HFFc6 (cell line): ENCODE data around the gene TIMMDC1. TPM values are rescaled to one million over a fixed set of nuclear protein-coding genes. Genes with fewer than 3 reads are reported as not detected.

Source experiments
- DNase-seq: peaks from one replicate; pipeline ENCODE4 v3.0.0-alpha.2; 2018
- H3K27ac Mint-ChIP-seq: 2 replicates; pipeline ENCODE4 v1.8.0; 2020; ENCODE audit warnings: mild to moderate bottlenecking, mixed read lengths
- H3K27me3 Mint-ChIP-seq: 2 replicates; pipeline ENCODE4 v1.8.0; 2021; ENCODE audit warnings: mild to moderate bottlenecking, moderate library complexity, mixed read lengths; ENCODE audit not compliant: insufficient read depth
- H3K36me3 Mint-ChIP-seq: 2 replicates; pipeline ENCODE4 v1.8.0; 2021; ENCODE audit warnings: low read depth, mixed read lengths
- H3K4me1 Mint-ChIP-seq: 2 replicates; pipeline ENCODE4 v1.8.0; 2020; ENCODE audit warnings: low read depth, mixed read lengths
- H3K4me3 Mint-ChIP-seq: 2 replicates; pipeline ENCODE4 v1.8.0; 2020; ENCODE audit warnings: mild to moderate bottlenecking, moderate library complexity, mixed read lengths
- H3K9me3 Mint-ChIP-seq: 2 replicates; pipeline ENCODE4 v1.8.0; 2020; ENCODE audit warnings: mild to moderate bottlenecking, mixed read lengths
- total RNA-seq, 6 experiments: library from RNA; stranded (reverse); fragmentation: NEBNext Ultra II Directional; extraction: Animal tissue kit (Norgen Biotek cat#: 25700); gene quantifications; 2 replicates in 1 of 6; 3 replicates in 5 of 6; pipeline ENCODE4 v1.2.3, GENCODE V29; 2021
- TF ChIP-seq, protein P1 (sequence below): fragments of 200-600 bp; sonication (generic); IDR thresholded peaks from 2 replicates; pipeline ENCODE4 v1.5.0; 2021; ENCODE audit warnings: antibody characterized with exemption, mild to moderate bottlenecking

TIMMDC1 gene
- total RNA-seq, 6 experiments from 2014 or later = 111 to 125 (median 112) TPM

DNA sequence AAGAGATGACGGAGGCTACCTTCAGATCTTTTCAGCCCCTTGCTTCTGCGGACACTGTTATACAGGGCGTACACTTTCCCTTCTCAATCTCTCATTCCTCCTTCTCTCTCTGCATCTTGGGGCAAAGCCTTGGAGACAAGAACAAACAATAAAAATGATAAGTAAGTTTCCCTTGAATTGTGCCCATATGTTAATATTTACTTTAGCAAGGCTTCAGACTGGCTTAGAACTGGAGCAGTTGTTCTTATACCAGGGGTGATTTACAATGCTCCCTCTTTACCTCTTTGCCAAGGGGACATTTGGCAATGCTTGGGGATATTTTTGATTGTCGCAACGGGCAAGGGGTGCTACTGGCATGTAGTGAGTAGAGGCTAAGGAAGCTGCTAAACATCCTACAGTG, 29.4 kb downstream of the TIMMDC1 start:
- TF ChIP-seq, protein P1, sequence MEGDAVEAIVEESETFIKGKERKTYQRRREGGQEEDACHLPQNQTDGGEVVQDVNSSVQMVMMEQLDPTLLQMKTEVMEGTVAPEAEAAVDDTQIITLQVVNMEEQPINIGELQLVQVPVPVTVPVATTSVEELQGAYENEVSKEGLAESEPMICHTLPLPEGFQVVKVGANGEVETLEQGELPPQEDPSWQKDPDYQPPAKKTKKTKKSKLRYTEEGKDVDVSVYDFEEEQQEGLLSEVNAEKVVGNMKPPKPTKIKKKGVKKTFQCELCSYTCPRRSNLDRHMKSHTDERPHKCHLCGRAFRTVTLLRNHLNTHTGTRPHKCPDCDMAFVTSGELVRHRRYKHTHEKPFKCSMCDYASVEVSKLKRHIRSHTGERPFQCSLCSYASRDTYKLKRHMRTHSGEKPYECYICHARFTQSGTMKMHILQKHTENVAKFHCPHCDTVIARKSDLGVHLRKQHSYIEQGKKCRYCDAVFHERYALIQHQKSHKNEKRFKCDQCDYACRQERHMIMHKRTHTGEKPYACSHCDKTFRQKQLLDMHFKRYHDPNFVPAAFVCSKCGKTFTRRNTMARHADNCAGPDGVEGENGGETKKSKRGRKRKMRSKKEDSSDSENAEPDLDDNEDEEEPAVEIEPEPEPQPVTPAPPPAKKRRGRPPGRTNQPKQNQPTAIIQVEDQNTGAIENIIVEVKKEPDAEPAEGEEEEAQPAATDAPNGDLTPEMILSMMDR = no peak
- Mint-ChIP-seq H3K4me3 (no peak overlapping the region), H3K4me1 (peaks cover 14% of the 10 kb centered on the region), H3K36me3 (no peaks in the 10 kb centered on the region), H3K27ac (no peak overlapping the region), H3K9me3 (no peaks in the 10 kb centered on the region), H3K27me3 (peaks cover 3% of the 10 kb centered on the region)
- no peak for DNase-seq

DNA sequence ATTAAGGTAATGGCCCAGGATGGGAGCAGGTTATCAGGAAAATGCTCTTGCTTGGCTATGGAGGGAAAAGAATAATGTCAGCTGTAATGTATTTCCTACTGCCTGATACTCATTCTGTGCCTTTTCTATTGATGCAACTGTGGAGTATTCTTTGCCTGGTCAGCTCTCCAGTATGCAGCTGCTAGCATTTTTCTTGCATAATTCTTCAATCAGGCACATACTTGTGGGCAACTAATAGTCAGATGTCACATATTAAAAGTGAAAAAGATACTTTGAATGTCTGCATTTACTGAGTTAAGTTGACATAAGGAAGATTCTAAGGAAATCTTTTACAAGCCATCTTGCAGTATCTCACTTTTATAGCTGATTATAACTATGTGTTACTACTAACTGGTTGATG, 31.5 kb downstream of the TIMMDC1 start:
- DNase-seq = peak; percentile 65
- H3K36me3 Mint-ChIP-seq = no peaks in the 10 kb centered on the region
- no peak overlapping the region; the same call in 1 of the 2 replicates for H3K27ac Mint-ChIP-seq
- H3K4me1 Mint-ChIP-seq = peaks cover 14% of the 10 kb centered on the region
- H3K9me3 Mint-ChIP-seq = no peaks in the 10 kb centered on the region
- H3K27me3 Mint-ChIP-seq = peaks cover 3% of the 10 kb centered on the region
- TF ChIP-seq, protein P1 = no peak
- no peak overlapping the region for H3K4me3 Mint-ChIP-seq

DNA sequence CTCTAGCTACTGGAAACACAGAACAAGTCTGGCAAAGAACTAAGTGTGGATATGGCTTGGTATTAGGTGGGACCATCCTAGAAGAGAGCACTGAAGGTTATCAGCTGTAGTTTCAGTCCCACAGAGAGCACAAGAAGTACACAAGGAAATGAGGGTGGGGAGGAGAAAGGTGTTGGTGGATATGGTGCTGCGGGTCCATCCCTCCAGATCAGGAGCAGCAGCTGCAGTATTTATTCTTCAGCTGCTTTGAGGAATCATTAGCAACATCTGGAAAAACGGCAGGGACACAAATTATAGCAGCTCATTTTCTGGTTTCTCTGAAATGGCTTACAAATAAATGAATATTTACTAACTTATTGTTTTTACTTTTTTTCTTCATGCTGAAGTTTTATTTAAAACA, 32.1 kb downstream of the TIMMDC1 start:
- Mint-ChIP-seq H3K27ac (no peak overlapping the region; the same call in 1 of the 2 replicates), H3K27me3 (peaks cover 3% of the 10 kb centered on the region), H3K4me1 (peaks cover 14% of the 10 kb centered on the region), H3K4me3 (no peak overlapping the region), H3K9me3 (no peaks in the 10 kb centered on the region), H3K36me3 (no peaks in the 10 kb centered on the region)
- no peak for DNase-seq
- TF ChIP-seq, protein P1 = no peak

DNA sequence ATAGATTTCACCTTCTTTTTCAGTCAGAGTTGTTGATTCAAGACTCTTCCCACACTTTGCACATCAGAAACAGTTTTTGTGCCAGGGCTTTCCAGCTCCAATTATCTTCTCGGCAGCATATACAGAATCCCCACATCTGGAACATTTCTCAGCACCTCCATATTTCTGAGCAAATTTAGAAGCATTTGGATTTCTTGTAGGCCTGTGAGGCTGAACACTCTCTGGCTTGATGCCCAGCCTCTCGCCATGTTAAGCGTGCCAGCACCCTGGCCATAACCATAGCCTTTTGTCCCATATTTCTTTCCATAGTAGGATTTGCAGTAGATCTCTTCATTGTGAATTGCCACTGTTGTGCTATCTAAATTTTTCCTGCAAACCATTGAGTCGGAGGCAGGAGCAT, 32.8 kb downstream of the TIMMDC1 start:
- Mint-ChIP-seq H3K36me3 (no peaks in the 10 kb centered on the region), H3K9me3 (no peaks in the 10 kb centered on the region)
- TF ChIP-seq, protein P1 = no peak

DNA sequence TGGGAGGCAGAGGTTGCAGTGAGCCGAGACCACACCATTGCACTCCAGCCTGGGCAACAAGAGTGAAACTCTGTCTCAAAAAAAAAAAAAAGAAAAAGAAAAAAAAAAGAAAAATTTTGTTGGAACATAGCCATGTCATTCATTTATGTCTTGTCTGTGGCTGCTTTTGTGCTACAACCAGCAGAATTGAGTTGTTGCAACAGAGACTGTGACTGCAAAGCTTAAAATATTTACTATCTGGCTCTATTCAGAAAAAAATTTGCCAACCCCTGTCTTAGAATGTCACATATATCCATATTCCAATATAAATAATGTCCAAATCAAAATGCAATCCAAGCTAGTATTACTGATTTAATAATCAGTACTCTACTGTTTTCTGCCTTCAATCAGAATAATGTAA, 35.9 kb downstream of the TIMMDC1 start:
- Mint-ChIP-seq H3K27me3 (peaks cover 12% of the 10 kb centered on the region), H3K36me3 (no peaks in the 10 kb centered on the region), H3K4me3 (no peak overlapping the region), H3K27ac (no peak overlapping the region), H3K9me3 (no peaks in the 10 kb centered on the region), H3K4me1 (peaks cover 12% of the 10 kb centered on the region)
- TF ChIP-seq, protein P1 = no peak
- DNase-seq = no peak

More for the DNA sequence above, 32.8 kb downstream of the TIMMDC1 start:
- Mint-ChIP-seq H3K4me3 (no peak overlapping the region), H3K4me1 (peaks cover 14% of the 10 kb centered on the region), H3K27ac (no peak overlapping the region), H3K27me3 (peaks cover 3% of the 10 kb centered on the region)
- no peak for DNase-seq

DNA sequence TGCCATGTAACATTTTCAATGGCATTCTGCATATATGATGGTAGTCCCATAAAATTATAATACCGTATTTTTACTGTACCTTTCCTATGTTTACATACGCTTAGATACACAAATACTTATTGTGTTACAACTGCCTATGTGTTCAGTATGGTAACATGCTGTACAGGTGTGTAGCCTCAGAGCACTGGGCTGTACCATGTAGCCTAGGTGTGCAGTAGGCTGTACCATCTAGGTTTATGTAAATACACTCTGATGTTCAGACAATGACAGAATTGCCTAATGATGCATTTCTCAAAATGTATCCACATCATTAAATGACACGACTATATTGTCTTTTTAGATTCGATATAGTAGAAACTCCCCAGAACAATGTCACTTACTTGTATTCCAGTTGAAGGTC, 38.4 kb downstream of the TIMMDC1 start:
- DNase-seq = no peak
- H3K4me1 Mint-ChIP-seq = no peaks in the 10 kb centered on the region
- H3K27ac Mint-ChIP-seq = no peak overlapping the region
- no peaks in the 10 kb centered on the region for H3K36me3 Mint-ChIP-seq
- TF ChIP-seq, protein P1 = no peak
- peaks cover 19% of the 10 kb centered on the region for H3K27me3 Mint-ChIP-seq
- H3K4me3 Mint-ChIP-seq = no peak overlapping the region
- H3K9me3 Mint-ChIP-seq = no peaks in the 10 kb centered on the region
